SK-N-SH (cell line): ENCODE measurements around the gene DDR1.

Experiments used
- CHD2 ChIP-seq: fragments of 150-350 bp; IDR thresholded peaks from 2 replicates; pipeline ENCODE4 v1.6.1; 2018; ENCODE audit warnings: low read length; ENCODE audit not compliant: partially characterized antibody
- CTCF ChIP-seq: fragments of 200-600 bp; sonication (generic); IDR thresholded peaks from 2 replicates; pipeline ENCODE4 v1.6.1; 2017; ENCODE audit warnings: antibody characterized with exemption, mild to moderate bottlenecking, moderate library complexity
- EZH2phosphoT487 ChIP-seq: fragments of 200-600 bp; sonication (generic); IDR thresholded peaks from 2 replicates; pipeline ENCODE4 v1.6.1; 2017; ENCODE audit warnings: low read depth, mixed run types, mild to moderate bottlenecking, antibody characterized with exemption, moderate library complexity, borderline replicate concordance
- JUND ChIP-seq: IDR thresholded peaks from 2 replicates; pipeline ENCODE4 v1.4.0; 2012
- MXI1 ChIP-seq: IDR thresholded peaks from 2 replicates; pipeline ENCODE4 v1.6.1; 2012; ENCODE audit warnings: mild to moderate bottlenecking, low read depth, low read length, improper control_type of control experiment
- POLR2AphosphoS5 ChIP-seq: IDR thresholded peaks from 2 replicates; pipeline ENCODE4 v1.6.1; 2012; ENCODE audit warnings: low read depth, low read length
- RAD21 ChIP-seq: IDR thresholded peaks from 2 replicates; pipeline ENCODE4 v1.6.1; 2012; ENCODE audit warnings: mild to moderate bottlenecking, low read length
- REST ChIP-seq: IDR thresholded peaks from 2 replicates; pipeline ENCODE4 v1.6.1; 2012; ENCODE audit warnings: mild to moderate bottlenecking, low read depth, low read length, moderate library complexity
- TF ChIP-seq, protein P1 (sequence below): fragments of 150-350 bp; IDR thresholded peaks from 2 replicates; pipeline ENCODE4 v1.6.1; 2017; ENCODE audit warnings: antibody characterized with exemption, low read length, low read depth, borderline replicate concordance
- TF ChIP-seq, protein P2 (sequence below): IDR thresholded peaks from 2 replicates; pipeline ENCODE4 v1.4.0; 2012; ENCODE audit warnings: low read depth
- TF ChIP-seq, protein P3 (sequence below): IDR thresholded peaks from 2 replicates; pipeline ENCODE4 v1.4.0; 2012; ENCODE audit warnings: low read depth, borderline replicate concordance

DNA sequence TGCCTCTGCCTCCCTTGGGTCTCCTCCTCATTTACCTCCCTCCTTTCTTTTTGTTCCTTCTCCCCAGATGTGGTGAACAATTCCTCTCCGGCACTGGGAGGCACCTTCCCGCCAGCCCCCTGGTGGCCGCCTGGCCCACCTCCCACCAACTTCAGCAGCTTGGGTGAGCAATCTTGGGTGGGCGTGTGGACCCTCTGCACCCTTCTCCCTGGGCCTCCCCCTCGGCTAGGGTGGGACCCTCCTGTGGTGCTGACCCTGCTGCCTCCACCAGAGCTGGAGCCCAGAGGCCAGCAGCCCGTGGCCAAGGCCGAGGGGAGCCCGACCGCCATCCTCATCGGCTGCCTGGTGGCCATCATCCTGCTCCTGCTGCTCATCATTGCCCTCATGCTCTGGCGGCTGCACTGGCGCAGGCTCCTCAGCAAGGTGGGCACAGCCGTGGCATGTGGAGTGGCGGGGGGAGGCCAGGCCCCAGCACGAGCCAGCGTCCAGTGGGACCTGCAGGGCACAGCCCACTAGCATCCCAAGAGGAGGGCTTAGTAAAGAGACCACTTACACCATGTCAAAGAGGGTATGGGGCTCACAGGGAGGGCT, 8.8 kb downstream of the DDR1 start:
- TF ChIP-seq CTCF: peak; percentile 24; the same call in 1 of the 2 replicates
- TF ChIP-seq, protein P1, sequence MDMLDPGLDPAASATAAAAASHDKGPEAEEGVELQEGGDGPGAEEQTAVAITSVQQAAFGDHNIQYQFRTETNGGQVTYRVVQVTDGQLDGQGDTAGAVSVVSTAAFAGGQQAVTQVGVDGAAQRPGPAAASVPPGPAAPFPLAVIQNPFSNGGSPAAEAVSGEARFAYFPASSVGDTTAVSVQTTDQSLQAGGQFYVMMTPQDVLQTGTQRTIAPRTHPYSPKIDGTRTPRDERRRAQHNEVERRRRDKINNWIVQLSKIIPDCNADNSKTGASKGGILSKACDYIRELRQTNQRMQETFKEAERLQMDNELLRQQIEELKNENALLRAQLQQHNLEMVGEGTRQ: no peak
- no peak for TF ChIP-seq REST
- no peak for TF ChIP-seq POLR2AphosphoS5
- TF ChIP-seq, protein P2, sequence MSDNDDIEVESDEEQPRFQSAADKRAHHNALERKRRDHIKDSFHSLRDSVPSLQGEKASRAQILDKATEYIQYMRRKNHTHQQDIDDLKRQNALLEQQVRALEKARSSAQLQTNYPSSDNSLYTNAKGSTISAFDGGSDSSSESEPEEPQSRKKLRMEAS: no peak
- TF ChIP-seq EZH2phosphoT487: no peak
- no peak for TF ChIP-seq CHD2
- no peak for TF ChIP-seq JUND
- TF ChIP-seq, protein P3, sequence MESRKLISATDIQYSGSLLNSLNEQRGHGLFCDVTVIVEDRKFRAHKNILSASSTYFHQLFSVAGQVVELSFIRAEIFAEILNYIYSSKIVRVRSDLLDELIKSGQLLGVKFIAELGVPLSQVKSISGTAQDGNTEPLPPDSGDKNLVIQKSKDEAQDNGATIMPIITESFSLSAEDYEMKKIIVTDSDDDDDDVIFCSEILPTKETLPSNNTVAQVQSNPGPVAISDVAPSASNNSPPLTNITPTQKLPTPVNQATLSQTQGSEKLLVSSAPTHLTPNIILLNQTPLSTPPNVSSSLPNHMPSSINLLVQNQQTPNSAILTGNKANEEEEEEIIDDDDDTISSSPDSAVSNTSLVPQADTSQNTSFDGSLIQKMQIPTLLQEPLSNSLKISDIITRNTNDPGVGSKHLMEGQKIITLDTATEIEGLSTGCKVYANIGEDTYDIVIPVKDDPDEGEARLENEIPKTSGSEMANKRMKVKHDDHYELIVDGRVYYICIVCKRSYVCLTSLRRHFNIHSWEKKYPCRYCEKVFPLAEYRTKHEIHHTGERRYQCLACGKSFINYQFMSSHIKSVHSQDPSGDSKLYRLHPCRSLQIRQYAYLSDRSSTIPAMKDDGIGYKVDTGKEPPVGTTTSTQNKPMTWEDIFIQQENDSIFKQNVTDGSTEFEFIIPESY: no peak
- TF ChIP-seq RAD21: no peak
- TF ChIP-seq MXI1: no peak
